OCI-LY3 (cell line): ENCODE measurements around the gene CDAN1.

Experiments
- CTCF ChIP-seq: fragments of 200-600, 300-600 bp; sonication (generic); IDR thresholded peaks from 2 replicates; pipeline ENCODE4 v1.5.1; 2014; ENCODE audit warnings: antibody characterized with exemption, low read length, low read depth
- EZH2phosphoT487 ChIP-seq: fragments of 200-600 bp; shearing (Covaris generic); IDR thresholded peaks from 2 replicates; pipeline ENCODE4 v1.6.1; 2018; ENCODE audit warnings: antibody characterized with exemption, mixed run types, low read depth

GRCh38 chr15:42674472-42674871 is 62.5 kb downstream of the CDAN1 start:
- no peak for TF ChIP-seq CTCF
- TF ChIP-seq EZH2phosphoT487: no peak
